DND-41 (cell line): ENCODE measurements around the gene PTPN7.
"Not testable (repeated sequence)": the region's sequence is repeated elsewhere in the genome, so short reads cannot be mapped to it uniquely, and the experiment has no call there.

ENCODE experiments used
- ATAC-seq: fragments of 200-7000 bp; cut with Tn5 transposase; 3 replicates; pipeline ENCODE4 v1.9.1; 2021; ENCODE audit warnings: low read depth; ENCODE audit not compliant: insufficient read depth
- DNase-seq: peaks from one replicate; pipeline ENCODE4 v3.0.0-alpha.2; 2020
- H2AFZ ChIP-seq: 2 replicates; pipeline ENCODE4 v1.6.0; 2012; ENCODE audit warnings: low read depth, low read length
- H3K27ac ChIP-seq: 2 replicates; pipeline ENCODE4 v1.5.1; 2012; ENCODE audit warnings: low read length, inconsistent platforms
- H3K27me3 ChIP-seq: fragments of 200-600 bp; sonication (generic); 2 replicates; pipeline ENCODE4 v1.6.0; 2012; ENCODE audit warnings: low read length, mild to moderate bottlenecking, inconsistent platforms; ENCODE audit not compliant: insufficient read depth, poor library complexity
- H3K36me3 ChIP-seq: 2 replicates; pipeline ENCODE4 v1.5.1; 2012; ENCODE audit warnings: low read length, inconsistent platforms; ENCODE audit not compliant: insufficient read depth
- H3K4me1 ChIP-seq: 2 replicates; pipeline ENCODE4 v1.5.1; 2012; ENCODE audit warnings: mild to moderate bottlenecking, low read length; ENCODE audit not compliant: insufficient read depth
- H3K4me2 ChIP-seq: 2 replicates; pipeline ENCODE4 v1.6.0; 2012; ENCODE audit warnings: mild to moderate bottlenecking, moderate library complexity, low read length, inconsistent platforms; ENCODE audit not compliant: insufficient read depth
- H3K4me3 ChIP-seq, 2 experiments: fragments of 200-600 bp in 1 of 2; shearing (Covaris generic) in 1 of 2; 2 replicates each; pipeline ENCODE4 v1.5.1; 2012 to 2016; ENCODE audit warnings: inconsistent platforms in 2 of 2, low read length in 2 of 2, mild to moderate bottlenecking in 2 of 2, low read depth in 1 of 2, moderate library complexity in 1 of 2
- H3K79me2 ChIP-seq: 2 replicates; pipeline ENCODE4 v1.6.0; 2012; ENCODE audit warnings: low read length, inconsistent platforms; ENCODE audit not compliant: insufficient read depth
- H3K9ac ChIP-seq: 2 replicates; pipeline ENCODE4 v1.6.0; 2012; ENCODE audit warnings: low read depth, mild to moderate bottlenecking, inconsistent platforms, low read length, moderate library complexity
- H3K9me3 ChIP-seq: 2 replicates; pipeline ENCODE4 v1.5.1; 2012; ENCODE audit warnings: low read length, moderate library complexity, mild to moderate bottlenecking, inconsistent platforms; ENCODE audit not compliant: insufficient read depth, severe bottlenecking
- H4K20me1 ChIP-seq: 2 replicates; pipeline ENCODE4 v1.6.0; 2012; ENCODE audit warnings: low read length; ENCODE audit not compliant: insufficient read depth
- EZH2 ChIP-seq: IDR thresholded peaks from 3 replicates; pipeline ENCODE4 v1.6.1; 2012; ENCODE audit warnings: borderline replicate concordance, low read depth, mild to moderate bottlenecking, moderate library complexity, low read length, inconsistent platforms; ENCODE audit not compliant: severe bottlenecking
- TF ChIP-seq, protein P1 (sequence below): IDR thresholded peaks from 2 replicates; pipeline ENCODE4 v1.5.1; 2012; ENCODE audit warnings: borderline replicate concordance, low read length, moderate library complexity, mild to moderate bottlenecking; ENCODE audit not compliant: poor library complexity, severe bottlenecking; ENCODE audit errors: extremely low read depth

The PTPN7 gene

DNA sequence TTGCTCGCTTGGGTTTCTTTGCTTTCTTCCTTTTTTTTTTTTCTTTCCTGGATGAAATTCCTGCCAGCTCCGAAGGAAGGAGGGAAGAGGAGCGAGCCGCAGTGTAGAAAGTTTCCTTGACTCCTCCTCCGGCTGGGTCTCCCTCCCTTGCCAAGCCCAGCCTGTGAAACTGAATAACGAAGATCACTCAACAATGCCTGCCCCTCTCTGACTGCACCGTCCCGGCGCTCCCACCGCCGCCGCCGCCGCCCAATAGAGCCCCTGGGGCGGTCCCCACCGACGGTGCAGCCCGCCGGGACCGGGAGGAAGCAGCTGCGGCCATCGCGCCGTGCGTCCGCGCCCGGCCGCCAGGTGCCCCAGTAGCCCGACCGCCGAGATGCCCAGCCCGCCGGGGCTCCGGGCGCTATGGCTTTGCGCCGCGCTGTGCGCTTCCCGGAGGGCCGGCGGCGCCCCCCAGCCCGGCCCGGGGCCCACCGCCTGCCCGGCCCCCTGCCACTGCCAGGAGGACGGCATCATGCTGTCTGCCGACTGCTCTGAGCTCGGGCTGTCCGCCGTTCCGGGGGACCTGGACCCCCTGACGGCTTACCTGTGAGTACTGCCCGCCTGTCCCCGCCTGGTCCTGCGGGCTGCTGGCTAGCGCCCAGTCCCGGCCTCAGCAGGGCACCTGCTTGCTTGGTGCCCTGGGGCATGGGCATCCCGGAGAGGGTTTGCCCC lies 33.4 kb upstream of the PTPN7 start, which contains the start of gene LGR6:
Gene LGR6 (plus strand): TSS at position 186 of the 714 bp plus-strand sequence. CDS start 191 bp downstream, at position 377.
- H2AFZ ChIP-seq, result no peak within 1 kb of the TSS
- H3K36me3 ChIP-seq, result no peaks in the 10 kb centered on the region
- no peak within 1 kb of the TSS for H3K27ac ChIP-seq
- H3K27me3 ChIP-seq, result peaks cover 8% of the 10 kb centered on the region
- 0 out of 2 replicates have a peak, but pooled peaks cover 4% of the 10 kb centered on the region for H4K20me1 ChIP-seq
- H3K79me2 ChIP-seq, result no peaks in the 10 kb centered on the region
- H3K4me2 ChIP-seq, result no peak within 1 kb of the TSS
- DNase-seq, result no peak
- H3K4me1 ChIP-seq, result 0 out of 2 replicates have a peak, but pooled peaks cover 3% of the 10 kb centered on the region
- ATAC-seq, result no peak
- no peak within 1 kb of the TSS for H3K9ac ChIP-seq
- H3K9me3 ChIP-seq, result no peaks in the 10 kb centered on the region
- no peak within 1 kb of the TSS for H3K4me3 ChIP-seq
- TF ChIP-seq EZH2, result no peak
- TF ChIP-seq, protein P1, sequence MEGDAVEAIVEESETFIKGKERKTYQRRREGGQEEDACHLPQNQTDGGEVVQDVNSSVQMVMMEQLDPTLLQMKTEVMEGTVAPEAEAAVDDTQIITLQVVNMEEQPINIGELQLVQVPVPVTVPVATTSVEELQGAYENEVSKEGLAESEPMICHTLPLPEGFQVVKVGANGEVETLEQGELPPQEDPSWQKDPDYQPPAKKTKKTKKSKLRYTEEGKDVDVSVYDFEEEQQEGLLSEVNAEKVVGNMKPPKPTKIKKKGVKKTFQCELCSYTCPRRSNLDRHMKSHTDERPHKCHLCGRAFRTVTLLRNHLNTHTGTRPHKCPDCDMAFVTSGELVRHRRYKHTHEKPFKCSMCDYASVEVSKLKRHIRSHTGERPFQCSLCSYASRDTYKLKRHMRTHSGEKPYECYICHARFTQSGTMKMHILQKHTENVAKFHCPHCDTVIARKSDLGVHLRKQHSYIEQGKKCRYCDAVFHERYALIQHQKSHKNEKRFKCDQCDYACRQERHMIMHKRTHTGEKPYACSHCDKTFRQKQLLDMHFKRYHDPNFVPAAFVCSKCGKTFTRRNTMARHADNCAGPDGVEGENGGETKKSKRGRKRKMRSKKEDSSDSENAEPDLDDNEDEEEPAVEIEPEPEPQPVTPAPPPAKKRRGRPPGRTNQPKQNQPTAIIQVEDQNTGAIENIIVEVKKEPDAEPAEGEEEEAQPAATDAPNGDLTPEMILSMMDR, result no peak

DNA sequence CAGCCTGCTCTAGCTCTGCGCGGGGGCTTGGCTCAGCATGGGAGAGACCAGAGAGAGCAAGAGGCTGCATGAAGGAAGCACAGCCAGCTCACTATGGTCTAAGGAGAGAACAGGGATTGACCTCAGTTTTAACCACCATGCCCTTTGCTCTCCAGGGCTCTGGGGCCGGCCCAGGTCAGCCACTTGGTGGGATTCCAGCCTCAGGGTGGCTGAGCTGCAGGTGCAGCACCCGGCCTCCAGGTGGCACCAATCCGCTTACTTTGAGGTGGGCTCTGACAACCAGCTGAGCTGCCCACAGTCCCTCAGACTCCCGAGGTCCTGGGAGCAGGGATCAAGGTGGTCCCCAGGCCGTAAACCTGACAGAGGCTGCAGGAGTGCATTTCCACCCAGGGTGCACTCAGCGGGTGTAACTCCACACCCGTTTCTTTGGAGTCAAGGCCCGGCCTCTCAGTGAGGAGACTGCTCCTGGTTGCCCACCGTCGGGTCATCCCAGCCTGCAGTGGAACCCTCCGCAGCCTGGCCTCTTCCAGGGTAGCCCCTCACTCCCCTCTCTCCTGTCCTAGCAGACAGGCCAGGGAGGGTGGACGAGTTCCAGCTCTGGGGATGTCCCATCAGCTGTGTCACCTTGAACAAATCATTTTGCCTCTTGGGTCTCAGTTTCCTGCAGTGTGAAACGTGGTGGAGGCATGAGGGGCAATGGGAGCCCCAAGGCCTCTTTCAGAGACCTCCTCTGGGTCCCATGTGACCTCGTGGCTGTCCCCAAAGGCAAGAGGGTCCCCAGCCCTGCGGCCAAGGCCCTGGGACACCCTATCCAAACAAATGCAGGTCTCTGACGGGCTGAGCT lies 32.6 kb upstream of the PTPN7 start:
- TF ChIP-seq EZH2, result no peak
- TF ChIP-seq, protein P1, result peak; percentile 88
- Histone ChIP-seq H3K9me3 (no peaks in the 10 kb centered on the region), H3K36me3 (no peaks in the 10 kb centered on the region), H4K20me1 (0 out of 2 replicates have a peak, but pooled peaks cover 4% of the 10 kb centered on the region), H3K4me2 (no peak overlapping the region), H3K4me1 (0 out of 2 replicates have a peak, but pooled peaks cover 3% of the 10 kb centered on the region), H3K4me3 (no peak overlapping the region), H3K27me3 (peaks cover 4% of the 10 kb centered on the region), H3K9ac (no peak overlapping the region), H3K27ac (no peak overlapping the region), H2AFZ (no peak overlapping the region), H3K79me2 (no peaks in the 10 kb centered on the region)
- ATAC-seq (peak; percentile 60), DNase-seq (peak; percentile 61)

DNA sequence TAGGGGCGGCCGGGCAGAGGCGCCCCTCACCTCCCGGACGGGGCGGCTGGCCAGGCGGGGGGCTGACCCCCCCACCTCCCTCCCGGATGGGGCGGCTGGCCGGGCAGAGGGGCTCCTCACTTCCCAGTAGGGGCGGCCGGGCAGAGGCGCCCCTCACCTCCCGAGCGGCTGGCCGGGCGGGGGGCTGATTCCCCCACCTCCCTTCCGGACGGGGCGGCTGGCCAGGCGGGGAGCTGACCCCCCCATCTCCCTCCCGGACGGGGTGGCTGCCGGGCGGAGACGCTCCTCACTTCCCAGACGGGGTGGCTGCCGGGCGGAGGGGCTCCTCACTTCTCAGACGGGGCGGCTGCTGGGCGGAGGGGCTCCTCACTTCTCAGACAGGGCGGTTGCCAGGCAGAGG lies 31.0 kb upstream of the PTPN7 start:
- not testable (repeated sequence) for H2AFZ ChIP-seq, H3K9ac ChIP-seq, H3K4me2 ChIP-seq, H3K27me3 ChIP-seq, H3K36me3 ChIP-seq, H3K9me3 ChIP-seq, DNase-seq, H3K4me1 ChIP-seq, H3K4me3 ChIP-seq, H4K20me1 ChIP-seq, H3K27ac ChIP-seq, ATAC-seq, H3K79me2 ChIP-seq
